ENCODE results near the gene KCNJ12. TPM values are rescaled to one million over a fixed set of nuclear protein-coding genes. Genes with fewer than 3 reads are reported as not detected.
"Not testable (repeated sequence)": the region's sequence is repeated elsewhere in the genome, so short reads cannot be mapped to it uniquely, and the experiment has no call there.

The KCNJ12 gene
- total and polyA plus RNA-seq, 2 donors from 2014 or later: 3.1 to 3.4 TPM

DNA sequence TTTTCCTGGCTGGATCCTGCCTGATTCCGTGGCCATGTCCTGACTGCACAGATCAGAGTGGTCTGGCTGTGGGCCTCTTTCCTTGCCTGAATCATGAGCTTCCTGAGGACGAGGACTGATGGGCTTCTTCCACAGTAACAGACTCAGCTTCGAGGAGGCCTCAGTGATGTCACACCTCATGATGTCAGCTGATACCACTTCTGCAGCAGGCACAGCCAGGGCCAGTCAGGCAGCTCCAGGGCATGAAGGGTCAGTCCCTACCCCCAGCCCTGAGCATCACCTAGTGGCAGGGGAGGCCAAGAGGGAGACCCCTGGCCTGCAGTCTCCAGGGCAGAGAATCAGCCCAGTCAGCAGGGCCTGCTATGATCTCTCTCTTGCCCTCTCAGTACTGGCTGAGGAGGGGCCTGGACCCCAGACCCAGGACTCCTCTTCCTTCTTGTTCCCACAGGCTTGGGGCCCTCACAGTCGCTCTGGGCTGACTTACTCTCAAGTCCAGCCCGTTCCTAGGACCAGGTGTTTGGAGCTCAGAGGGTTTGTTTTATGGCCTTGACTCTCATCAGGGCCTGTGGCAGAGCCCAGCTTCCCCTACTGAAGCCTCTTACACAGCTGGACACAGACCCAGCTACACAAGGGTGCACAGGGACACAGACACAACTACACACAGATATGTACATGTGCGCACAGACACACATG lies 26.7 kb upstream of the KCNJ12 start:
- H3K9me3 ChIP-seq (ENCODE audit: control insufficient read depth in 2 of 3, insufficient read depth in 1 of 3, low read length in 3 of 3); intact Hi-C loops (cut with DNase I); H3K4me3 ChIP-seq (ENCODE audit: low read length in 3 of 3); H3K4me1 ChIP-seq (ENCODE audit: control insufficient read depth in 2 of 3, insufficient read depth in 2 of 3, low read depth in 1 of 3, low read length in 3 of 3); H3K36me3 ChIP-seq (ENCODE audit: control insufficient read depth in 2 of 3, insufficient read depth in 3 of 3, low read length in 3 of 3); FAIRE-seq; H3K9ac ChIP-seq (ENCODE audit: low read length in 3 of 3); H3K27me3 ChIP-seq (ENCODE audit: control insufficient read depth, insufficient read depth, low read length); H3K27ac ChIP-seq (ENCODE audit: low read depth in 2 of 2, low read length in 2 of 2): not testable (repeated sequence)
- peak in 1 of 5 donors; percentile 14 for DNase-seq

DNA sequence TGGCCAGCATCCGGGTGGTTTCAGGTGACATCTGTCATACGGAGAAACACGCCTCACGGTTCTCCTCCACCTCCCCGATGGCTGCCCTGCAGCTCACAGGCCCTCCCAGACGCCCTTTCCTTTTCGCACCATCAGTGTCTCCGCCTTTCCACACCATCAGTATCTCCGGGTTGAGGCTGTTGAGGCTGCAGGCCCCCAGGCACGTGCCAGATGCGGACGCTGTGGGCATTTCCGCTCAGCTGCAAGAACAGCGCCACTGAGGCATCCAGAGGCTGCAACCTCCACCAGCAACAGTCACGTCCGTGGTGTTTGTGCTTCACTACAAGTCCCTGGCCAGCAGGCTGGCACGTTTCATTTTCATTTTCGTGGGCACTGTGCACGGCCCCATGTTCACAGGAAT lies 25.7 kb upstream of the KCNJ12 start:
- H3K36me3 ChIP-seq (ENCODE audit: control insufficient read depth in 2 of 3, insufficient read depth in 3 of 3, low read length in 3 of 3); H3K4me1 ChIP-seq (ENCODE audit: control insufficient read depth in 2 of 3, insufficient read depth in 2 of 3, low read depth in 1 of 3, low read length in 3 of 3); H3K27me3 ChIP-seq (ENCODE audit: control insufficient read depth, insufficient read depth, low read length); H3K9me3 ChIP-seq (ENCODE audit: control insufficient read depth in 2 of 3, insufficient read depth in 1 of 3, low read length in 3 of 3); H3K9ac ChIP-seq (ENCODE audit: low read length in 3 of 3); FAIRE-seq; H3K4me3 ChIP-seq (ENCODE audit: low read length in 3 of 3); intact Hi-C loops (cut with DNase I); H3K27ac ChIP-seq (ENCODE audit: low read depth in 2 of 2, low read length in 2 of 2): not testable (repeated sequence)
- DNase-seq: peak in 1 of 5 donors; percentile 27

DNA sequence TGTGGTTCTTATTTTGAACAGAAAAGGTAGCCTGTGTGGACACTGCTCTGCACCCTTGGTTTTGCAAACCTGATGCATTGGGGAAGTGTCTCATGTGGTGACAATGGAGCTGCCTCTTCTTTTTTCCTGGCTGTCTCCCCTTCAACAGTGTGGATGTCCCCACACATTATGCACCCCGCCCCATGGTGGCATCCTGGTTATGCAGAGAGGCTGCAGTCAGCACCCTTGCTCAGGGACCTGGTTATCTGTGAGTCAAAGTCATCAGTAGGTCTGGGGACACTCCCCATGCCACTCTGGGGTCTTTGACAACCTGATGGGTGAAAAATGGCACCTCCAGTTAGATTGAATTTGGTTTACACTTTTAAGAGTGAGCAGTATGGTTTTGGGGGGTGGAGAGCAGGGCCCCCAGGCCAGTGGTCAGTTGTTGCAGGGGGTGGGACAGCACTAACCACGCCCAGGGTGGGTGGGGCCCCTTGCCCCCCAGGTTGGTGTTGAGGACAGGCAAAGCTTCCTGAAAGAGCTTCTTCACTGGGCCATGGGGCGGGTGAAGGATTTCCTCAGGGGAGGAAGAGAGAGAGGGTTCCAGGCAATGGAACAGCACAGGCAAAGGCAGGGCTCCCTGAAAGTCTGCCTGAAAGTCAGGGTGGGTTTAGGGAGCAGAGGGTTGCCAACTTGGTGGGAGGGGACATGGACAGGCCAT lies 24.6 kb upstream of the KCNJ12 start:
- no peak for FAIRE-seq

DNA sequence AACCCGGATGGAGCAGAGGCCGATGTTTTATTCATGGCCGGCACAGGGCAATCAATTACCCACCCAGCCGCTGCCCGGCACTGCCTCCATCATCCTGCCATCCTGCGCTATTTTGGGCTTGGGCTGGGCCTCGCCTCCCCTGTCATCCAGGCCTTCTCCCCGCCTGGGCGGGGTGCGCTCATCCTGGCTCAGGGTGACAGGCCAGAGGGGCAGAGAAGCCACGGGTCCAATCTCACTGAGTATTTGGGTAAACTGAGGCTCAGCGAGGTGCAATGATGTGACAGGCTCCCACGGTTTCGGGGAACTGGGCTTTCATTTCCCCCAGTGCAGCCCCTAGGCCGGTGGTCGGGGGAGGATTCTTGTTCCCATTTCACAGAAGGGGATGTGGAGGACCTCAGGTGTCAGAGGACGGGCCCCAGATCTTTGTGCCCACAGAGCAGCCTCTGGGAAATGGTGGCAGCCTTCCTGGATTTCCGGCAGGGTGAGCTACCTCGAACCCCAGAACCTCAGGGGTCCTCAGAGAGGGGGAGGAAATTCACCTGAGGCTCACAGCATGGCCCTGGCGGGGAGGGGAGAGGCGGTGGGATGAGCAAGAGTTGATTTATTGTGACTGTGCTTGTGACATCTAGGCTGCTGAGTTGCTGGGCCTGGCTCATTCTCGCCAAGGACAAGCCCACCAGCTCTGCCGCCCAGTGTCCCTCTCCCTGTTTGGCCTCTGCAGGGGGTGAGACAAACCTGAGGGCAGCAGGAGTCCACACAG lies 23.8 kb upstream of the KCNJ12 start:
- peak in 1 of 5 donors; percentile 45 for DNase-seq
- peaks cover 0 to 3% (median under 1%) of the 10 kb centered on the region in 3 donors for H3K4me1 ChIP-seq (ENCODE audit: control insufficient read depth in 2 of 3, insufficient read depth in 2 of 3, low read depth in 1 of 3, low read length in 3 of 3)
- TF ChIP-seq, protein P1, sequence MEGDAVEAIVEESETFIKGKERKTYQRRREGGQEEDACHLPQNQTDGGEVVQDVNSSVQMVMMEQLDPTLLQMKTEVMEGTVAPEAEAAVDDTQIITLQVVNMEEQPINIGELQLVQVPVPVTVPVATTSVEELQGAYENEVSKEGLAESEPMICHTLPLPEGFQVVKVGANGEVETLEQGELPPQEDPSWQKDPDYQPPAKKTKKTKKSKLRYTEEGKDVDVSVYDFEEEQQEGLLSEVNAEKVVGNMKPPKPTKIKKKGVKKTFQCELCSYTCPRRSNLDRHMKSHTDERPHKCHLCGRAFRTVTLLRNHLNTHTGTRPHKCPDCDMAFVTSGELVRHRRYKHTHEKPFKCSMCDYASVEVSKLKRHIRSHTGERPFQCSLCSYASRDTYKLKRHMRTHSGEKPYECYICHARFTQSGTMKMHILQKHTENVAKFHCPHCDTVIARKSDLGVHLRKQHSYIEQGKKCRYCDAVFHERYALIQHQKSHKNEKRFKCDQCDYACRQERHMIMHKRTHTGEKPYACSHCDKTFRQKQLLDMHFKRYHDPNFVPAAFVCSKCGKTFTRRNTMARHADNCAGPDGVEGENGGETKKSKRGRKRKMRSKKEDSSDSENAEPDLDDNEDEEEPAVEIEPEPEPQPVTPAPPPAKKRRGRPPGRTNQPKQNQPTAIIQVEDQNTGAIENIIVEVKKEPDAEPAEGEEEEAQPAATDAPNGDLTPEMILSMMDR (IDR thresholded peaks at IDR 0.05; ENCODE audit: borderline replicate concordance, extremely low read depth, insufficient read depth): no peak
- no peak overlapping the region for H3K27ac ChIP-seq (ENCODE audit: low read depth in 2 of 2, low read length in 2 of 2)
- H3K9ac ChIP-seq (ENCODE audit: low read length in 3 of 3): no peak overlapping the region
- no peaks in the 10 kb centered on the region for H3K9me3 ChIP-seq (ENCODE audit: control insufficient read depth in 2 of 3, insufficient read depth in 1 of 3, low read length in 3 of 3)
- no peaks in the 10 kb centered on the region for H3K36me3 ChIP-seq (ENCODE audit: control insufficient read depth in 2 of 3, insufficient read depth in 3 of 3, low read length in 3 of 3)
- no peaks in the 10 kb centered on the region for H3K27me3 ChIP-seq (ENCODE audit: control insufficient read depth, insufficient read depth, low read length)
- intact Hi-C loops (cut with DNase I): no loop called here
- H3K4me3 ChIP-seq (ENCODE audit: low read length in 3 of 3): no peak overlapping the region
- FAIRE-seq: no peak

More for the DNA sequence above, 24.6 kb upstream of the KCNJ12 start:
- H3K4me3 ChIP-seq (ENCODE audit: low read length in 3 of 3): no peak overlapping the region
- H3K4me1 ChIP-seq (ENCODE audit: control insufficient read depth in 2 of 3, insufficient read depth in 2 of 3, low read depth in 1 of 3, low read length in 3 of 3): no peaks in the 10 kb centered on the region
- no peak overlapping the region for H3K9ac ChIP-seq (ENCODE audit: low read length in 3 of 3)
- H3K27ac ChIP-seq (ENCODE audit: low read depth in 2 of 2, low read length in 2 of 2): no peak overlapping the region
- peak in 2 of 5 donors; percentile 30 to 61 for DNase-seq
- H3K9me3 ChIP-seq (ENCODE audit: control insufficient read depth in 2 of 3, insufficient read depth in 1 of 3, low read length in 3 of 3): no peaks in the 10 kb centered on the region
- no peaks in the 10 kb centered on the region for H3K27me3 ChIP-seq (ENCODE audit: control insufficient read depth, insufficient read depth, low read length)
- no peaks in the 10 kb centered on the region for H3K36me3 ChIP-seq (ENCODE audit: control insufficient read depth in 2 of 3, insufficient read depth in 3 of 3, low read length in 3 of 3)
- intact Hi-C loops (cut with DNase I): no loop called here
- TF ChIP-seq, protein P1 (IDR thresholded peaks at IDR 0.05; ENCODE audit: borderline replicate concordance, extremely low read depth, insufficient read depth): no peak

All from kidney (tissue), 14 donors.